ENCODE data around the gene FBN2.
"Not testable (repeated sequence)": the region's sequence is repeated elsewhere in the genome, so short reads cannot be mapped to it uniquely, and the experiment has no call there.

Gene FBN2

GRCh38 chr5:128350705-128351104, 187.3 kb downstream of the FBN2 start:
- no peak for DNase-seq

DNA sequence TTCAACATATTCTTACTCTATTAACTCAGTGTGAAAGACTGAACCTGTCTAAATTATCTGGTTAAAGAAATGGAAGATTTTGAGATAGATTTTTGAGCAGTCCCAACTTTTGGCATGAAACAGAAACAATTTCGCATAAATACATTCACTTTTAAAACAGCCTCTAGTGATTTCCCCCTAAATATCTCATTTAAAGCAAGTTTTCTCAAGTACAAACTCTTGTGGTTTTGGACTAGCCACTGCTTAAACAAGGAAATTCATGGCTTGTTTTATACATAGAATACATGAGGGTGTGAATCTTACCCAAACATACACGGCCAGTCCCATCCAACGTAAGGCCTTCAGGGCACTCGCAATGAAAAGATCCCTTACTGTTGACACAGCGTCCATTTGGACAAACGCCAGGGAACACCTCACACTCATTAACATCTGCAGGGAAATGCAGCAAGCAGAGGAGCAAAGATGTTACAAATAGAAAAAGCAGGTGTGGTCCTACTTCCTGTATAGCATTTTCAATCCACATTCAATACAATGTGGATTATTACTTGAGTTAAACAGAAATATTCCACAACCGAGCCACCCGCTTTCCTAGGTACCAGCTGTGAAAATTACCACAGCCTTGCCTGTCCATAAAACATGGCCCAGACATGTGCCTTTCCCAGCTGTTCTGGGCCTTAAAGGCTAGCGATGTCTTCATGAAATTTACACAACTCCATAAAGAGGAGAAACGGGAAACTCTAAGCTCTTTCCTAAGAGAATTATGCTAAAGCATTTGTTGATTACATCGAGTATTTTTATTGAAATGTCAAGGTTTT, 188.8 kb downstream of the FBN2 start:
- no peak for DNase-seq

DNA sequence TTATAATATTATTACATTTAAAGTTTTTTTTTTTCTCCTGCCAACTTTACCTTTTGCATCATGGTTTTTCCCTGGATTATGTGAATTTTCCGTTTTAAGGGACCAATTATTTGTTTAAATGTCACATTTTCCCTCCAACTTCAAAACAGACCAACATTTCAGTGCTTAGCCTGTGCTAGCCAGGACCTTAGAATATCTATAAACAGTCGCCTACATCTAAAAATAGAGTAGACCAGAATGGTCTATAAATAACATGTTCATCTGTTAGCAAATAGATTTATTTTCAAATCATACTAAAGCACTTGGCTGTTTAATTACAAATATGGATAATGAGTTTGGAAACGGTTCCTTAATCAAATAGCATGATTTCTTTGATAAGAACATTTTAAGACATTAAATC, 192.0 kb downstream of the FBN2 start:
- no peak for DNase-seq

- no peak for DNase-seq
Observed at GRCh38 chr5:128345247-128345646, 192.8 kb downstream of the FBN2 start.

DNA sequence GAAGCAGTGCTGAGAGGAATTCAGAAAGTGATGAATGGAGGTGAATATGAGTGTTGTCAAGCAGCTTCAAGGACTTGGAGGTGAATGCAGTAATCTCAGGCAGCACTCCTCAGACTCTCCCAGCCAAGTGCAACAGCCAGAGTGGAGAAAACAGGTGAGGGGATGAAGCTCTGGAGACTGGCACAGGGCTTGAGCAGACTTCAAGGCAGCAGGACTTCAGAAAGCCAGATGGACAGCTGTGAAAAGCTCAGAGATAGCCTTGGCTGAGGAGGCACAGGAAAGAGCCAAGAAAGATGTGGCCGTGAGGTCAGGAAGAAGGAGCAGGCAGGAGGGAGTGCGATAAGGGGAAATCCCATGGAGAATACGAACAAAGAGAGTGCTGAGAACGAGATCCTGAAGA, 194.9 kb downstream of the FBN2 start:
- DNase-seq: no peak

GRCh38 chr5:128341056-128341455, 197.0 kb downstream of the FBN2 start:
- no peak for DNase-seq

DNA sequence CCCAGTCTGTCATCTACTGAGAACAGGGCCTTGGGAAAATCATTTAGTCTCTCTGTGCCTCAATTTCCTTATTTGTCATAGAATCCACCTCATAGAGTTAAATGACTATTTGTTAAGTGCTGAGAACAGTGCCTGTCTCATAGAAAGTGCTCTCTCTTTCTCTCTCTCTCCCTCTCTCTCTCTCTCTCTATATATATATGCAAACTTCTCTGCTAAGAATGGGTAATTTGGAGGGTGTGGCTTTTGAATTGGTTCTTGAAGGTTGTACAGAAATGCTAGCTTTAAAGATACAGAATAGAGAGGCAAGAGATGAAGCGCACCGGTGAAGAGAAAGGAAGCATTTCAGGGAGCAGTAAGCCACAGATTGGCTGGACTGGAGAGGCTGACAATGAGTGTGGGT, 197.4 kb downstream of the FBN2 start:
- DNase-seq: no peak

DNA sequence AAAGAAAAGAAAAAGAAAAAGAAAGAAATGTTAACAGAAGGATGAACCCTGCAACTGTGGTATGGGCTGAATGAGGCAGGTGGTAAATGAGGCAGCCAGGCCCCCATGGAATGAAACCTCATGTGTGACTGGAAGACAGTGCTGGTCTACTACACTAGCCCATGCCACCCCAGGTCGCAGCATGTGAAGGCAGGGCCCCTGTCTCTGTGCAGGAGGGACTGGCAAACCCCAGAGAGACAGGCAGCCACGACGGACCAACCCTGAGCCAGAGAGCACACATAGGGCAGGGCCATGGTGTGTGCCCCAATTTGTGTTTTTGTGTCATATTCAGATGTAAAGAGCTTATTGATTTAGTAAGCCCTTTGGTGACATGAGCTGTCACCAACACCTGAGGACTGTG, 198.5 kb downstream of the FBN2 start:
- DNase-seq: no peak

DNA sequence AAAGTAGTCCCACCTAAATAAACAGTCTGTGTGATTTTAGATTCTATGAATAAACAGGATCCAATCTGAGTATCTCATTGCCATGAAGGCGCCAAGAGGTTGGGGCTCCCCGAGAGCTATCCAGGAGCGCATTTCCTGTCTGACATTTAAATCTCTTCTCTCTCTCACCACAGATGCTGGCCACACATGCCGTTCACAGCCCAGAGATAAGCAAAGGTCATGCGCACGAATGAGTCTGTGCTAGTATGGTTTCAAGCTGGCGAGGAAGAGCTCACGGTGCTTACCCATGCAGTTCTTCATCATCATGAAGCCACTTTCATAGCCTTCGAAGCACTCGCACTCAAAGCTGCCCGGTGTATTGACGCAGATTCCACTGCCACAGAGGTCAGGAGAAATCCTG, 199.4 kb downstream of the FBN2 start:
- DNase-seq: no peak

GRCh38 chr5:128335339-128335738, 202.7 kb downstream of the FBN2 start:
- no peak for DNase-seq

- DNase-seq: no peak
Observed at GRCh38 chr5:128334010-128334716, 203.9 kb downstream of the FBN2 start.

GRCh38 chr5:128331261-128331660, 206.8 kb downstream of the FBN2 start:
- no peak for DNase-seq

DNA sequence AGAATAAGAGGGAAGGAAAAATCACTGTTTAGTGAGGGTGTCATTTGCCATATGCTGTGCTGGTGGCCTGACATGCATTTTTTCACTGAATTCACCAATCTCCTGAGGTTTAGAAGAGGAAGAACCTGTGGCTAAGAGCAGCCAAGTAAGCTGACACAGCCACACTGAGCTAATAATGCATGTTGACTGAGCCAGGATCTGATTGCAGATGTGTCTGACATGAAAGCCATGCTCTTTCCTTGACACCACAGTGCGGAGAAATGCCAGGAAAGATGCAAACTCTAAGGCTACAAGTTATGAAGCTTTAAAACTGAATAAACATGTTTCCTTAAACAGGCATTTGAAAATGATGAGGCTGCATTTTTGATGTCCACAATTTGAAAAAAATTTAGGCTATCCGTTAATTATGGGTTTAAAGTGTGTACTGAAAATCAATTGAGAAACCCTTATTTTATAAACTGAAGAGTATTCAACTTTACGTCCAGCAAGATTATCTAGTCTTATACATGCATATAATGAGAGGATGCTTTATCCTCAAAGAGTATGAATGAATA, 208.6 kb downstream of the FBN2 start:
- no peak for DNase-seq

DNA sequence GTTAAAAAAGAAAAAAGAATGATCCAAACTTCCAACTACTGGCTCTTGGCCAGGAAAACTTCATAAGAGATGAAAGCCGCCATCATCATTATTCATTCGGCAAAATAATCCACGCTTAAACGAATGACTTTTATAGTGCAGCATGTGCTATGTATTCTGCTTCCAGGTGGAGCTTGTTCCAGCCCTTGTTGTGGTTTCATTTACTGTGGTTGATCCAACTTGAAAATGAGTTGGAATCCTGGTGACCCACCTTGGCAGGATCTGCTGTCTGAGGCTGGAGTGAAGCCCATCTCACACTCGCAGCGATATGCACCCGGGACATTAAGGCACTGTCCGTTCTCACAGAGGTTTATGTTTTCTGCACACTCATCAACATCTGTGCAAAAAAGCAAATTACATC, 209.6 kb downstream of the FBN2 start:
- DNase-seq: no peak

DNA sequence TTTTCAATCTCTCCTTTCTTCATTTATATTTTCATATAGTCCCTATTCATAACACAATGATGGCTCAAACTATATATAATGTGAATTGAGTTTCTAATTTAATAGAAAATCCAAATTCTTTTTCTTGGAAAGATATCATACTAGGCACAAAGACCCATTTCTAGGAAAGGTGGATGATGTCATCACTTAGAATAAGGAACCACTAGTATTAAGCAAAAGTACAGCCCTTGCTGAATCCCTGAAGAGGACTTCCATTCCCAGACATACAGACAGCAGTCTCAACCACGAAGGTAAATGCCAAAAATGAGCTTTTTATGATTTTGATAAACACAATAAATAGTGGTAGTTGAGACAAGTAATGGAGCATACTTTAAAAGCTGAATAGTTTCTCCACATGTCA, 210.0 kb downstream of the FBN2 start:
- DNase-seq: no peak

DNA sequence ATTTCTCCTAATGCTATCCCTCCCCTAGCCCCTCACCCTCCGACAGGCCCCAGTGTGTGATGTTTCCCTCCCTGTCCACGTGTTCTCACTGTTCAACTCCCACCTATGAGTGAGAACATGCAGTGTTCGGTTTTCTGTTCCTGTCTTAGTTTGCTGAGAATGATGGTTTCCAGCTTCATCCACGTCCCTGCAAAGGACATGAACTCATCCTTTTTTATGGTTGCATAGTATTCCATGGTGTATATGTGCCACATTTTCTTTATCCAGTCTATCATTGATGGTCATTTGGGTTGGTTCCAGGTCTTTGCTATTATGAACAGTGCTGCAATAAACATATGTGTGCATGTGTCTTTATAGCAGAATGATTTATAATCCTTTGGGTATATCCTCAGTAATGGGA, 216.6 kb downstream of the FBN2 start:
- not testable (repeated sequence) for DNase-seq

- DNase-seq: no peak
Observed at GRCh38 chr5:128318691-128319090, 219.4 kb downstream of the FBN2 start.

GRCh38 chr5:128317481-128317880, 220.6 kb downstream of the FBN2 start:
- DNase-seq: no peak

- DNase-seq: no peak
Observed at GRCh38 chr5:128315671-128316070, 222.4 kb downstream of the FBN2 start.

DNA sequence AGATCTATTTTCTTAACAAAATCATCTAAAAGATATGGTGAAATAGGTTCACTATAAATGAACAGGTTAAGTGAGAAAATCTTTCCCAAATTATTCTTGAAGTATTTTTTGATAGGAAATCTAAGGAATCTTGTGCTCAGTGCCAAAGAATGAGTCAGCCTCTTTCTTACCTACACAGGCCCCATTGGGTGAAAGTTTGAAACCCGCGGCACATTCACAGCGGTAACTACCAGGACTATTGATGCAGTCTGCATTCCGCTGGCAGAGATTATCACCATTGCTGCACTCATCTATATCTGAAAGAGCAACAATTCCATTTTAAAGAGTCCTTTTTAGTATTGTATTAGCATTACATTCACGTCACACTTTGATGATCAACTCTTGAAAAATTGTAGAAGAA, 232.7 kb downstream of the FBN2 start:
- DNase-seq: no peak

DNA sequence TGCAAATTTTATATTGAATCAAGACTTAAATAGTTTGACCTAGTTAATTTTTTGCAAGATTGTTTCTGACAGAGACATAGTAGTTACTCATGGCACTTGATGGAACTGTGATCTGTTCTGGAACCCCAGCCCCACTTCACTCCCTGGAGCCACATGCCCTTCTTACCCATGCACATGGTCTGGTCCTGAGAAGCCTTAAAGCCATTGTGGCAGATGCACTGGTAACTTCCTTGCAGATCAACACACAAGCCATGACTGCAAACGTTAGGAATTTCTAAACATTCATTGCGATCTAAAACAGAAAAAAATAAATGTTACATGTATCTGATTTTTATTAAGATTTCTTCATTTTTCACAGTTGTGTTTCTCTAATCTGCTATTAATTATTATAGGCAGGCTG, 233.3 kb downstream of the FBN2 start:
- no peak for DNase-seq

- no peak for DNase-seq
Observed at GRCh38 chr5:128304088-128304487, 234.0 kb downstream of the FBN2 start.

DNA sequence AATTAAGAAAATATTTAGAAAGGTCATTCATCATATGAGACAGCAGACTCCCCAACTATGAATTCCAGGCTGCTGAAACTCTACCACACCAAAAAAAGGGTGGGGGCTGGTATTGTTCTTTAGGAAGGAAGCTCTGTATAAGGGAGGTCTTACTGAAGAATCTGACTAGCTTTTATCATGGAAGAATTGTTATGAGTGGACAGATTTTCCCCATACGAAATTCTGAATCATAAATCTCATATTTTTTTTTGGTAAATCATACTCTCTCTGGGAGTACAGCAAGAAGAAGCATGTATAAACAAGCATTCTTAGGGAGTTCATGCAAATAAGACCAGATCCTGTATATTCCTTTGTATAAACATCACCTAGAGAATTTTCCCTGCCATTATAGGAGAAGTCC, 234.5 kb downstream of the FBN2 start:
- no peak for DNase-seq

GRCh38 chr5:128300181-128300580, 237.9 kb downstream of the FBN2 start:
- DNase-seq: no peak

Measured in CD4-positive, alpha-beta T cell treated with Interleukin-21 for 1 hour (primary cell).